HG03558 (cell line): Measurements from ENCODE around the gene IL10RA.
"Not testable (repeated sequence)": the region's sequence is repeated elsewhere in the genome, so short reads cannot be mapped to it uniquely, and the experiment has no call there.

Experiments
- ATAC-seq: cut with Tn5 transposase; IDR thresholded peaks from one replicate; pipeline ENCODE4 v1.9.1; 2021; ENCODE audit warnings: moderate number of reproducible peaks; ENCODE audit not compliant: unreplicated experiment; ENCODE audit errors: extremely low read depth

IL10RA gene

DNA sequence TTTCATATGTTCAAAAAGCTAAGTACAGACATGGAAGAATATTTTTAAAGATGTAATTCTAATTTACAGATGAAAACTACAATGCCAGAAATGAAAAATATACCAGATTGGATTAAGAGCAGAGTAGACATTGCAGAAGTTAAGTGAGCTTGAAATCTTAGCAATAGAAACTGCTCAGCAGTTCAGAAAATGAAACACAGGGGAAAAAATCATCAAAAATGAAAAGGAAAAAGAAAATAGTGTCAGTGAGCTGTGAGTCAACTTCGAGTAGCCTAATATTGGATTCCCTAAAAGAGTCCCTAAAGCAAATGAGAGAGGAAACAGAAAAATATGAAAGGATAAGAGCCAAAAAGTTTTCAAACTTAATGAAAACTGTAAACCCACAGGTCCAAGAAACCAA is 25.8 kb upstream of the IL10RA start:
- ATAC-seq: no peak

DNA sequence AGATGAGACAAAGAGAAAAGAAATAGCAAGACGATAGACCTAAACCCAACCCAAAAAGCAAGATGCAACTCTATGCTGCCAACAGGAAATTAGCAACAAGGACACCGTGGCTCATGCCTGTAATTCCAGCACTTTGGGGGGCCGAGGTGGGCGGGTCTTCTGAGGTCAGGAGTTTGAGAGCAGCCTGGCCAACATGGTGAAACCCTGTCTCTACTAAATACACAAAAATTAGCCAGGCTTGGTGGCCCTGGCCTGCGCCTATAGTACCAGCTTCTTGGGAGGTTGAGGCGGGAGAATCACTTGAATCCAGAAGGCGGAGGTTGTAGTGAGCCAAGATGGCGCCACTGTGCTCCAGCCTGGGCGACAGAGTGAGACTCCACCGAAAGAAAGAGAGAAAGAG is 24.3 kb upstream of the IL10RA start:
- no peak for ATAC-seq

- no peak for ATAC-seq
Observed at GRCh38 chr11:117962826-117963225, 23.4 kb upstream of the IL10RA start.

DNA sequence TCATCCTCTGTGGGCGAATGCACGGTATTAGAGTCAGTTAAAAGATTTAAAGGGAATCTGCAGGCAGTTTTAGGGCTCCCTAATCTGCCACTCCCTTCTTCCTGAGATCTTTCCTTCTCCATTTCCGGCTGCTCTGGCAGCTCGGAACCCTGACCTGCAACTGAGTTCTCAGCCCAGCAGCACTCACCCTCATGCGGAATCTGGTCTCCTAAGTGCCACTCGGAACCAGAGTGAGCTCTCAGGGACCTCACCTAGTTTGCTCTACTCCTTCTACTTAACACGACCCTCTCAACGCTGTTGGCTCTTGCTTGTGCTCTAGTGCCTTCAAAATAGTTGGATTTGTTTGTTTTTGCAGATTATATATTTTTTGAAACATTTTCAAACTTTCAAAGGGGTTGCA is 19.3 kb upstream of the IL10RA start:
- no peak for ATAC-seq

DNA sequence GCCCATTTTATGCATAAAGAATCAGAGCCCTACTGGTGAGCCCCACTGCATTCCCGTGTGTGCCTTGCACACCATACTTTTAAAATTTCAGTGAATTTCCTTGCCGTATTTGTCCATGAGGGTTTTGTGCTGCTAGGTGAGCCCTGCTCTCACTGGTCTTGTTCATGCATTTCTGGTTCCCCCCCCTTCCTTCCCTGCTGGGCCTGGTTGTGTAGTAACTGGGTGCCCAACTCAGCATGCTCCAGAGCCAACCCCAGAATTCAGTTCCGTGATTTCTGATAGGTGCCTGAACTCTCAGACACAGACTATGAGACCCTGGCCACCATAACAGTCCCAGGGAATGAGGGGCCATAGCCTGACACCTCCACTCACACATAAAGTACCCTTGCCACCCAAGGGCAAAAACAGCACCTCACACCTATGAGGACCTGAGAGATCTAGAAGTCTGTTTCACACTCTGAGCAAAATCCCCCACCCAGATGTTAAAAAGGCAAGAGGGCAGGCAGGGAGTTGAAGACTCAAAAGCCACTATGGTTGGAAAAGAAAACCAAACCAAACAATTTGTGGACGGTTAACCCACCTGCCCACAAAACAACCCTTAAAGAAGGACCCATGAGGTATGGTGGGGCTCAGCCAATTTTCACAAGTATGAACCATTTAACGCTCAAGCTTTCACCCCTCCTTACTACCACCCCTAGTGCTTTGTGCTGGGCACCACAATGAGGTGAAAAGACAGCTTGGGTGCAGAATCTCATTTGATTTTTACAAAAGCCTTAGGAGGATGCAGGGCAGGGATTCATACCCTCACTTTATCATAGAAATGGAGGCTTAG is 16.8 kb upstream of the IL10RA start:
- ATAC-seq: no peak

DNA sequence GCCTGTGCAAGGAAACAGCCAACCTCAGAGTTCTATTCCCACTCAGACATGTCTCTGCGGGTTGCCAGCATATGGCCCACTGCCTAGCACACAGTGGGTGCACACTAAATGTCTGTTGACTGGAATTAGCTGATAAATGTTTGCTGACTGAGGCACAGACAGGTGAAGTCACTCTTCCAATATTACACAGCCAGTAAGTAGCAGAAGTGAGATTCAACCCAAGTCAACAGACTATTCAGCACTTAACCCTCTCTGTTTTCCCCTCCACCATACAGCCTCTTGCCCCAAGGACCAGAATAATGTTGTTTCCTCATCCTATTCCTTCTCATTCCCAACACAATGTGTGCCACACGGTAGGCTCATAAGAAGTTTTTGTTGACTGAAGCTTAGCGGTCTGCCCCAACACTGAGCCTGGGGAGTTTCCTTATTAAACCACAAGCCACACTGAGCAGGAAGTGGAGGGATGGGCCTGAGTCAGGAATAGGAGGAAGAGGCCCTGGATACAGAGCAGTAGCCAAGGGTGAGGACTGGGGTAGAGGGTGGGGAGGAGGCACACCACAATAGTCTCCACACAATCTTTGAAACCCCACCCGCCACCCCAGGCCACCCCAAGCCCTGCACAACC is 15.7 kb upstream of the IL10RA start:
- no peak for ATAC-seq

GRCh38 chr11:117972044-117972443 is 14.2 kb upstream of the IL10RA start:
- no peak for ATAC-seq

- no peak for ATAC-seq
Observed at GRCh38 chr11:117972629-117973502, 13.3 kb upstream of the IL10RA start.

DNA sequence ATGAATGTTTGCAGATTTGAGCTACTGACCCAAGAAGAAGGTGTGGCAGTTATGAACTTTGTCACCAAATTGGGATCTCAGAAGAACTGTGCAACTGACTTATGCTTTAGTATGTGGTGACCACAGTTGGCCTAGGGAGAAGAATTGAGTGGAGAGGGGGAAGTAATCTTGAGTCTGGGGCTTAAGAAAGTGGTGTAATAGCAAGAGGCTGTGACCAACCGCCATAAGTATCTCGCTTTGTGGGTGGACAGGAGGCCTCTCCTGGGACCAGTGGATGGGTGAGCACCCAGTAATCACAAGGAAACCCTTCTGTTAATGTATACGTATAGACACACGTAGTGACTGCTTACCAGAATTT is 12.7 kb upstream of the IL10RA start:
- ATAC-seq: no peak

DNA sequence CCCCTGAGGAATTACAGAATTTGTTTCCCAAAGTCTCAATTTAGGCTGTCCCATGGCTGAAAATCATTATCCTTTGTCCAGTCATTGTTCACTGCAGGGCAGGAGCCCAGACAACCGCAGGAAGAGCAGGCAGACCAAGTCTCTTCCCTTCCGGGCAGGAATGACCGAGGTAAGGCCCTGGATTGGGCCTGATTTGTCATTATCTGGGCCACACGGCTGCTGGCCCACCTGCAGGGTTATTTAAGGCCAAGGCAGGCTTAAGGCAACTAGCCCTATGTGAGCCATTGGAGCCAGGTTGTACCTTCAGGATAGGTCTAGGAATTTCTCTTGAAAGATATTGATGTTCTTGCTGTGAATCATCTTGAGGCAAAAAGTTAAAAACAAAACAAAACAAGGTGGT is 9.7 kb upstream of the IL10RA start:
- ATAC-seq: no peak

DNA sequence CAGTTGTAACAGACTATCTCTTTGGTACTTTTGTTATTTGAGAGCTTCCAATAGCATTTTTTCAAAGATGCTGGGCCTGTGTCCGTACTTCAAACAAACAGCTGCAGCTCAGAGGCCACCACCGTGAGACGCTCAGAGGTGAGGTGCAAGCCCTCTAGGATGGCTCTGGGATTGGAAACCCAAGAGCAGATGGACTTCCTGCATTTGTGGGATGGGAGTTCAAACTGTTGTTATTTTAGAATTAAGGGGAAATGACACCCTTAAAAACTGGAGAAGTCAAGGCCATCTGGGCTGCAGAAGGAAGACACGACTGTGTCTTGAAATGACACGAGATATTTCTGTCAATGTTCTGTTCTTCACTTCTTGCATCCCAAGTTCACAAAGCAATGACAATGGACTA is 9.2 kb upstream of the IL10RA start:
- no peak for ATAC-seq

- not testable (repeated sequence) for ATAC-seq
Observed at GRCh38 chr11:117977612-117978264, 8.5 kb upstream of the IL10RA start.

DNA sequence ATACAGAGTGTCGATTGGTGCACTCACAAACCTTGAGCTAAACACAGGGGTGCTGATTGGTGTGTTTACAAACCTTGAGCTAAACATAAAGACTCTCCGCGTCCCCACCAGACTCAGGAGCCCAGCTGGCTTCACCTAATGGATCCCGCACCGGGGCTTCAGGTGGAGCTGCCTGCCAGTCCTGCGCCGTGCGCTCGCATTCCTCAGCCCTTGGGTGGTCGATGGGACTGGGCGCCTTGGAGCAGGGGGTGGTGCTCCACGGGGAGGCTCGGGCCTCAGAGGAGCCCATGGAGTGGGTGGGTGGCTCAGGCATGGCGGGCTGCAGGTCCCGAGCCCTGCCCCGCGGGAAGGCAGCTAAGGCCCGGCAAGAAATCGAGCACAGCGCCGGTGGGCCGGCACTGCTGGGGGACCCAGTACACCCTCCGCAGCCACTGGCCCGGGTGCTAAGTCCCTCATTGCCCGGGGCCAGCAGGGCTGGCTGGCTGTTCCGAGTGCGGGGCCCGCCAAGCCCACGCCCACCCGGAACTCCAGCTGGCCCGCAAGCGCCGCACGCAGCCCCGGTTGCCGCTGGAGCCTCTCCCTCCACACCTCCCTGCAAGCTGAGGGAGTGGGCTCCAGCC is 7.8 kb upstream of the IL10RA start:
- not testable (repeated sequence) for ATAC-seq

DNA sequence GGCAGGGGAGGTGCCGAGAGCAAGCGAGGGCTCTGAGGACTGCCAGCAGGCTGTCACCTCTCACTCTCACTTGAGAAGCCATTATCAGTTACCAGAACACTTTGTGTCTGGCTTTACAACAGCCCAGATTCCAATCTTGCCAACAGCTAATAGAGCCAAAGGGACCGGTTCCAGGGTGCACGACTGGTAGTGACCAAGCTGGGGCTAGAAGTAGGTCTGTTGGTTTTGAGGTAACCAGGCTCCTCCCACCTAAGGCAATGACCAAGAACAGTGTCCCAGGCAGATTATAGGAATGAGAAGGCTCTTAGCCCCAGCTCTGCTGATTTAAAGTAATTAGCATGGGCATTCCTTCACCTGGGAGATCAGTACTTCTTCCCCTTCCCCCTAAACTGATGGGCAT is 7.2 kb upstream of the IL10RA start:
- ATAC-seq: no peak

- ATAC-seq: no peak
Observed at GRCh38 chr11:117979481-117980211, 6.5 kb upstream of the IL10RA start.

GRCh38 chr11:117980280-117980679 is 5.9 kb upstream of the IL10RA start:
- ATAC-seq: no peak

DNA sequence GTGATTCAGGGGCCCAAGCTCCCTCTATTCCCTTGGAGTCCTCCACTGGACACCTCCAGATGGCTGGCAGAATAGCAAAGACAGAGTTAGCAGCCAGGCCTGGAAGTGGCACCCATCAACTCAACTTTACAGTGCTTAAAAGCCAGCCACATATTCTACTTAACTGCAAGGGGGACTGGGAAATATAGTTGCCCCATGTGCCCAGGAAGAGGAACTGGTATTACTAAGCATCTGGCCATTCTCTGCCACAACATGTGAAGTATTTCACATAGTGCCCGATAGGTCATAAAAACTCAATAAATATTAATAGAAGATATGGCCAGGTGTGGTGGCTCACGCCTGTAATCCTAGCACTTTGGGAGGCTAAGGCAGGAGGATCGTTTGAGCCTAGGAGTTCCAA is 5.5 kb upstream of the IL10RA start:
- no peak for ATAC-seq

DNA sequence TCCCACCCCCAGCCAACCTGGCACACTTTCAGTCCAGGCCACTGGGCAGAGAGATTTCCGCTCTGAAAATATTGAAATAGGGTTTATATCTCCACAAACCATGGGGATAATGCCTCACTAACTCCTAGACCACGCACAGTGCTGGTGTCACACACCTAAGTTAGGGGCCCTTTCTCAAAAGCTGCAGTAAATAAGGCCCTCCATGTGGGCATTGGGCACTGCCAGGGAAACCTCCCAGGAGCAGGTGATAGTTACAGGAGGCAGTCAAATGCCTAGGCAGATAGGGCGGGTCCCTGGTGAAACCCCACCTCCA is 3.1 kb upstream of the IL10RA start:
- no peak for ATAC-seq

DNA sequence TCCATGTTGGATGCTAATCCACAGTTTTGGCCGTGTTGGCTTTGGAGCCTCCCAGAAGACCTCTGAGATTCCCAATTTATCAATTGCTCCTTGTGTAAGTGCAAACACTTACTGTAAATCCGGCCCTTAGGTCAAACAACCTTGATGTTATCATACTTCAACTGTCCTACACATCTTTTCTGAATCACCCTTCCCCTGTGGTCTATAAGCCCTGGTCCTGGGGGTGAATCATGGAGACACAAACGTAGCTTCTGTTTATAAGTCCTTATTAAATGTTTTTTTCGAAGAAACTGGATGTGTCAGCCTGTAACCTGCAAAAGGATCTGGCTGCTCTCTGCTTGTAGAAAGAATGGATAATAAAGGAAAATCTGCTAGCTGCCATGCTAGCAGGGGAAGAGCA is 1.7 kb upstream of the IL10RA start:
- no peak for ATAC-seq
